ENCODE data around the gene MBD5.

Gene MBD5

GRCh38 chr2:148173168-148173567 is 152.3 kb downstream of the MBD5 start:
- Mint-ChIP-seq H3K27ac (no peak overlapping the region), H3K4me1 (no peaks in the 10 kb centered on the region), H3K27me3 (no peaks in the 10 kb centered on the region), H3K4me3 (no peak overlapping the region), H3K36me3 (peaks cover 10% of the 10 kb centered on the region), H3K9me3 (peaks cover 2% of the 10 kb centered on the region)
- no peak for DNase-seq (ENCODE audit: low spot score in 2 of 2)
- ATAC-seq (ENCODE audit: low read depth) = no peak

DNA sequence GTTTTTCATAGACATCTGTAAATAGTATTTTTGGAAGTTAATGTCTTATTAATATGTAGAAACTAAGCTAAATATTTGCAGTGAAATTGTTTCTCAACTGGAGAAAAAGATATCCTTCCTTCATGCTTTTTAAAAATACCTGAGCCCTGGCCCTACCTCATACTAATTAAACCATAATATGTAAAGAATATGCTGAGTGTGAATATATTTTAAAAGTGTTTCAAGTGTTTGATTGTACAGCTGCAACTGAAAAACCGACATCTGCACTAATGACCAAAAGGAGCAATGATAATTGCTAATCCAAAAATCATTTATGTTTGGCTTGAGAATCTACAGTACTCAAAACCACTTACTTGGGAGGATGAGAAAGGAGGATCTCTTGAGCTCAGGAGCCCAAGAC is 156.7 kb downstream of the MBD5 start:
- ATAC-seq (ENCODE audit: low read depth) = no peak
- Mint-ChIP-seq H3K27ac (no peak overlapping the region), H3K4me1 (no peaks in the 10 kb centered on the region), H3K9me3 (peaks cover 1% of the 10 kb centered on the region), H3K36me3 (peaks cover 15% of the 10 kb centered on the region), H3K27me3 (no peaks in the 10 kb centered on the region), H3K4me3 (no peak overlapping the region)
- no peak for DNase-seq (ENCODE audit: low spot score in 2 of 2)

- DNase-seq (ENCODE audit: low spot score in 2 of 2) = no peak
- Mint-ChIP-seq H3K27me3 (no peaks in the 10 kb centered on the region), H3K9me3 (no peaks in the 10 kb centered on the region), H3K4me1 (no peaks in the 10 kb centered on the region), H3K4me3 (no peak overlapping the region), H3K36me3 (peaks cover 28% of the 10 kb centered on the region), H3K27ac (peak overlapping the region; percentile 2)
- ATAC-seq (ENCODE audit: low read depth) = no peak
Observed at GRCh38 chr2:148179724-148180123, 158.8 kb downstream of the MBD5 start.

DNA sequence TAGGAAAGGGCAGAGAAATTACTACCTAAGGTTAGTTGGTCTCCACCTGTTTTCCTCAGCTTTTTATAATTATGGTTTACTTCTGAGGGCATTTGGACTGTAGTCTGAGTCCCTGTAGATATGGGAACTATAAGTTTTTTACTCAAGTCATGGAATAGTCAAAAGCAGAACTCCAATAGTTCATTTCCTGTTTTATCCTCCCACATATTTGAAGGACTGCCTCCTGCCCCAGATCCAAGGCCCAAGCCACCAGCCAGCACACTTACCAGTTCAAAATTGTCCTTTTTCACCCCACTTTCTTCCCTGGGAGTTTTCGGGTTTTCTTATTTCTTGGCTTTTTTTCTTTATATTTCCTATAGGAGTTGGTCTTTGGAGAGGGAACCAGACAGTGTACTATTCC is 164.1 kb downstream of the MBD5 start:
- DNase-seq (ENCODE audit: low spot score in 2 of 2) = no peak
- H3K36me3 Mint-ChIP-seq = peaks cover 40% of the 10 kb centered on the region
- H3K4me1 Mint-ChIP-seq = no peaks in the 10 kb centered on the region
- H3K4me3 Mint-ChIP-seq = no peak overlapping the region
- ATAC-seq (ENCODE audit: low read depth) = no peak
- H3K27me3 Mint-ChIP-seq = no peaks in the 10 kb centered on the region
- no peak overlapping the region for H3K27ac Mint-ChIP-seq
- no peaks in the 10 kb centered on the region for H3K9me3 Mint-ChIP-seq

- Mint-ChIP-seq H3K4me3 (no peak overlapping the region), H3K27me3 (no peaks in the 10 kb centered on the region), H3K27ac (no peak overlapping the region), H3K4me1 (no peaks in the 10 kb centered on the region), H3K9me3 (no peaks in the 10 kb centered on the region), H3K36me3 (peaks cover 3% of the 10 kb centered on the region)
- DNase-seq (ENCODE audit: low spot score in 2 of 2) = no peak
- no peak for ATAC-seq (ENCODE audit: low read depth)
Observed at GRCh38 chr2:148194882-148195281, 174.0 kb downstream of the MBD5 start.

GRCh38 chr2:148201075-148202004 is 180.4 kb downstream of the MBD5 start:
- no peak overlapping the region for H3K27ac Mint-ChIP-seq
- no peak for ATAC-seq (ENCODE audit: low read depth)

GRCh38 chr2:148202237-148202636 is 181.3 kb downstream of the MBD5 start:
- ATAC-seq (ENCODE audit: low read depth) (no peak), DNase-seq (ENCODE audit: low spot score in 2 of 2) (no peak)
- Mint-ChIP-seq H3K9me3 (peaks cover 4% of the 10 kb centered on the region), H3K36me3 (peaks cover 19% of the 10 kb centered on the region), H3K27me3 (no peaks in the 10 kb centered on the region), H3K27ac (no peak overlapping the region), H3K4me3 (no peak overlapping the region), H3K4me1 (no peaks in the 10 kb centered on the region)

More at GRCh38 chr2:148201075-148202004, 180.4 kb downstream of the MBD5 start:
- no peak for DNase-seq (ENCODE audit: low spot score in 2 of 2)
- H3K4me1 Mint-ChIP-seq = no peaks in the 10 kb centered on the region
- H3K27me3 Mint-ChIP-seq = no peaks in the 10 kb centered on the region
- peaks cover 4% of the 10 kb centered on the region for H3K9me3 Mint-ChIP-seq
- H3K36me3 Mint-ChIP-seq = peaks cover 20% of the 10 kb centered on the region
- H3K4me3 Mint-ChIP-seq = no peak overlapping the region

GRCh38 chr2:148207111-148207510 is 186.2 kb downstream of the MBD5 start:
- no peaks in the 10 kb centered on the region for H3K4me1 Mint-ChIP-seq

GRCh38 chr2:148209603-148210002 is 188.7 kb downstream of the MBD5 start:
- Mint-ChIP-seq H3K4me3 (no peak overlapping the region), H3K36me3 (peaks cover 9% of the 10 kb centered on the region), H3K9me3 (no peaks in the 10 kb centered on the region), H3K27me3 (no peaks in the 10 kb centered on the region), H3K4me1 (no peaks in the 10 kb centered on the region), H3K27ac (no peak overlapping the region)
- DNase-seq (ENCODE audit: low spot score in 2 of 2) (no peak), ATAC-seq (ENCODE audit: low read depth) (no peak)

More at GRCh38 chr2:148207111-148207510, 186.2 kb downstream of the MBD5 start:
- H3K27ac Mint-ChIP-seq = no peak overlapping the region
- peaks cover 12% of the 10 kb centered on the region for H3K36me3 Mint-ChIP-seq
- H3K4me3 Mint-ChIP-seq = no peak overlapping the region
- DNase-seq (ENCODE audit: low spot score in 2 of 2) = no peak
- H3K9me3 Mint-ChIP-seq = no peaks in the 10 kb centered on the region
- ATAC-seq (ENCODE audit: low read depth) = no peak
- H3K27me3 Mint-ChIP-seq = no peaks in the 10 kb centered on the region

- DNase-seq (ENCODE audit: low spot score in 2 of 2) (no peak), ATAC-seq (ENCODE audit: low read depth) (no peak)
- H3K36me3 Mint-ChIP-seq = peaks cover 23% of the 10 kb centered on the region
- no peaks in the 10 kb centered on the region for H3K4me1 Mint-ChIP-seq
- H3K4me3 Mint-ChIP-seq = no peak overlapping the region
- no peak overlapping the region for H3K27ac Mint-ChIP-seq
- peaks cover 16% of the 10 kb centered on the region for H3K9me3 Mint-ChIP-seq
- H3K27me3 Mint-ChIP-seq = no peaks in the 10 kb centered on the region
Observed at GRCh38 chr2:148218326-148219075, 197.6 kb downstream of the MBD5 start.

GRCh38 chr2:148221166-148221565 is 200.3 kb downstream of the MBD5 start:
- H3K27me3 Mint-ChIP-seq = no peaks in the 10 kb centered on the region
- H3K4me1 Mint-ChIP-seq = no peaks in the 10 kb centered on the region
- peaks cover 34% of the 10 kb centered on the region for H3K36me3 Mint-ChIP-seq
- no peak for ATAC-seq (ENCODE audit: low read depth)
- no peak overlapping the region for H3K4me3 Mint-ChIP-seq
- no peak overlapping the region for H3K27ac Mint-ChIP-seq
- H3K9me3 Mint-ChIP-seq = peaks cover 27% of the 10 kb centered on the region
- no peak for DNase-seq (ENCODE audit: low spot score in 2 of 2)

- no peak for ATAC-seq (ENCODE audit: low read depth)
- no peak for DNase-seq (ENCODE audit: low spot score in 2 of 2)
- Mint-ChIP-seq H3K4me3 (no peak overlapping the region), H3K36me3 (peaks cover 37% of the 10 kb centered on the region), H3K27me3 (no peaks in the 10 kb centered on the region), H3K27ac (no peak overlapping the region), H3K4me1 (no peaks in the 10 kb centered on the region), H3K9me3 (peaks cover 27% of the 10 kb centered on the region)
Observed at GRCh38 chr2:148221926-148222325, 201.0 kb downstream of the MBD5 start.

GRCh38 chr2:148231858-148232257 is 211.0 kb downstream of the MBD5 start:
- H3K9me3 Mint-ChIP-seq = peaks cover 9% of the 10 kb centered on the region
- H3K27me3 Mint-ChIP-seq = no peaks in the 10 kb centered on the region
- ATAC-seq (ENCODE audit: low read depth) (no peak), DNase-seq (ENCODE audit: low spot score in 2 of 2) (no peak)
- H3K4me3 Mint-ChIP-seq = no peak overlapping the region
- H3K4me1 Mint-ChIP-seq = no peaks in the 10 kb centered on the region
- no peak overlapping the region for H3K27ac Mint-ChIP-seq
- peaks cover 45% of the 10 kb centered on the region for H3K36me3 Mint-ChIP-seq

DNA sequence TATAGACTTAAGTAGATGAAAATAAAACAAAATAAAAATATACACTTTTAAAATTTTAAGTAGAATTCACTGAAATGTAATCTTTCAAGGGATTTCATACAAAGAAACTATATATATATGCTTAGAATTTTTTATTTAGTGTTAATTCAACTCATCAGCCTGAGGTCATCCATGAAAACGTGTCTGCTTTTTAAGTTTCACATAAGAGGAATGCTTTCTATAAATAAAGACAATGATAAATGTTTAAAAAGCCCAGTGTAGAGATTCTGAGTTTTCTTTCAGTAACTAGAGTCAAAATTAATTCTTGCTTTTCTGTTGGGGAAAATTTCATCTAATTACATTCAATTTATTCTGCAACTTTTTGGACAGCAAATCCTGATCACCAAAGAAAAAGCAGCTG is 213.3 kb downstream of the MBD5 start:
- peaks cover 11% of the 10 kb centered on the region for H3K9me3 Mint-ChIP-seq
- peaks cover 45% of the 10 kb centered on the region for H3K36me3 Mint-ChIP-seq
- H3K27me3 Mint-ChIP-seq = no peaks in the 10 kb centered on the region
- H3K4me3 Mint-ChIP-seq = no peak overlapping the region
- H3K4me1 Mint-ChIP-seq = no peaks in the 10 kb centered on the region
- no peak for DNase-seq (ENCODE audit: low spot score in 2 of 2)
- H3K27ac Mint-ChIP-seq = no peak overlapping the region
- ATAC-seq (ENCODE audit: low read depth) = no peak
